OCI-LY1 (cell line): Measurements from ENCODE around the gene ZYG11B.
"Not testable (repeated sequence)": the region's sequence is repeated elsewhere in the genome, so short reads cannot be mapped to it uniquely, and the experiment has no call there.

ENCODE experiments used
- H2AFZ ChIP-seq: fragments of 200-600 bp; sonication (generic), shearing (Covaris generic); 2 replicates; pipeline ENCODE4 v1.6.0; 2014; ENCODE audit warnings: antibody characterized with exemption, mild to moderate bottlenecking, low read length
- H3F3A ChIP-seq: fragments of 200-600 bp; sonication (generic), shearing (Covaris generic); 2 replicates; pipeline ENCODE4 v1.6.0; 2014; ENCODE audit warnings: mild to moderate bottlenecking, antibody characterized with exemption, low read length, moderate library complexity; ENCODE audit not compliant: insufficient read depth
- H3K27ac ChIP-seq: fragments of 200-600 bp; sonication (generic); 2 replicates; pipeline ENCODE4 v1.5.1; 2014; ENCODE audit warnings: low read length, mixed run types, mild to moderate bottlenecking, low read depth; ENCODE audit not compliant: poor library complexity, severe bottlenecking
- H3K27me3 ChIP-seq: fragments of 200-600 bp; sonication (generic); 2 replicates; pipeline ENCODE4 v1.6.0; 2014; ENCODE audit warnings: antibody characterized with exemption, mild to moderate bottlenecking, low read length, moderate library complexity; ENCODE audit not compliant: insufficient read depth
- H3K36me3 ChIP-seq: fragments of 200-600 bp; sonication (generic); 2 replicates; pipeline ENCODE4 v1.6.1; 2014; ENCODE audit warnings: mild to moderate bottlenecking, antibody characterized with exemption, low read length, moderate library complexity, mixed read lengths; ENCODE audit not compliant: insufficient read depth
- H3K4me1 ChIP-seq: fragments of 200-600 bp; sonication (generic); 2 replicates; pipeline ENCODE4 v1.5.1; 2014; ENCODE audit warnings: mild to moderate bottlenecking, low read length, moderate library complexity; ENCODE audit not compliant: insufficient read depth, severe bottlenecking
- H3K4me2 ChIP-seq: fragments of 200-600 bp; sonication (generic), shearing (Covaris generic); 2 replicates; pipeline ENCODE4 v1.6.1; 2014; ENCODE audit warnings: low read length
- H3K4me3 ChIP-seq: fragments of 200-600 bp; sonication (generic); 2 replicates; pipeline ENCODE4 v1.5.1; 2014; ENCODE audit warnings: low read length, low read depth, mild to moderate bottlenecking, mixed read lengths; ENCODE audit not compliant: poor library complexity, severe bottlenecking
- H3K79me2 ChIP-seq: fragments of 200-600 bp; shearing (Covaris generic); 2 replicates; pipeline ENCODE4 v1.6.1; 2016; ENCODE audit warnings: mixed run types, low read length, mixed read lengths; ENCODE audit not compliant: insufficient read depth
- H3K9ac ChIP-seq: fragments of 200-600 bp; sonication (generic), shearing (Covaris generic); 2 replicates; pipeline ENCODE4 v1.6.1; 2014; ENCODE audit warnings: mild to moderate bottlenecking, low read length, mixed read lengths
- H3K9me2 ChIP-seq: fragments of 200-600 bp; sonication (generic), shearing (Covaris generic); 2 replicates; pipeline ENCODE4 v1.6.1; 2014; ENCODE audit warnings: low read depth, mild to moderate bottlenecking, low read length, mixed read lengths
- H3K9me3 ChIP-seq: fragments of 200-600 bp; shearing (Covaris generic); 2 replicates; pipeline ENCODE4 v1.6.1; 2014; ENCODE audit warnings: low read length, mixed read lengths
- H4K20me1 ChIP-seq: fragments of 200-600 bp; sonication (generic), shearing (Covaris generic); 2 replicates; pipeline ENCODE4 v1.6.0; 2016; ENCODE audit warnings: mild to moderate bottlenecking, low read length; ENCODE audit not compliant: insufficient read depth
- EZH2 ChIP-seq: fragments of 200-600 bp; sonication (generic), shearing (Covaris generic); IDR thresholded peaks from 2 replicates; pipeline ENCODE4 v1.8.0; 2017; ENCODE audit warnings: borderline replicate concordance, mixed run types, mild to moderate bottlenecking, antibody characterized with exemption, low read length, moderate library complexity, mixed read lengths
- TF ChIP-seq, protein P1 (sequence below): fragments of 200-600 bp; sonication (generic), shearing (Covaris generic); IDR thresholded peaks from 2 replicates; pipeline ENCODE4 v1.5.1; 2017; ENCODE audit warnings: mild to moderate bottlenecking, antibody characterized with exemption, low read length, moderate library complexity, mixed read lengths

The ZYG11B gene

DNA sequence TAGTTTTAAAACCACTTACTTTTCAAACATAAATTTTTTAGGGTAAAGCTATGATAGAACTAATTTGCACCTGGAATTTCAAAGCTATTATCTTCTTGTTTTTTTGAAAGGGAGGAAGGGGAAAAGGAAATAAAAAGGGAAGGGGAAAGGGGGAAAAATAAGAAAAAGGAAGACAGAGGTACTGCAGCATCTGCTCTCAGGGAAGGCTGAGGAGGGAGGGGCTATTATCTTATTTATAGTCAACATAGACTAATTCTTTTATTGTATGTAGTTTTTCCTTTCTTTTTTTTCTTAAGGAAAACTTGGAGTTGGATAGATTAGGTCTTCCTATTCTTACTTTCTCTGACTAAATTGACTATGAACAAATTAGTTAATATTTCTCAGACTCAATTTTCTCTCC is 74.8 kb downstream of the ZYG11B start:
- no peaks in the 10 kb centered on the region for H3K9me3 ChIP-seq
- no peak overlapping the region for H3K27ac ChIP-seq
- no peak overlapping the region for H3K4me3 ChIP-seq
- H3K27me3 ChIP-seq: no peaks in the 10 kb centered on the region
- TF ChIP-seq, protein P1, sequence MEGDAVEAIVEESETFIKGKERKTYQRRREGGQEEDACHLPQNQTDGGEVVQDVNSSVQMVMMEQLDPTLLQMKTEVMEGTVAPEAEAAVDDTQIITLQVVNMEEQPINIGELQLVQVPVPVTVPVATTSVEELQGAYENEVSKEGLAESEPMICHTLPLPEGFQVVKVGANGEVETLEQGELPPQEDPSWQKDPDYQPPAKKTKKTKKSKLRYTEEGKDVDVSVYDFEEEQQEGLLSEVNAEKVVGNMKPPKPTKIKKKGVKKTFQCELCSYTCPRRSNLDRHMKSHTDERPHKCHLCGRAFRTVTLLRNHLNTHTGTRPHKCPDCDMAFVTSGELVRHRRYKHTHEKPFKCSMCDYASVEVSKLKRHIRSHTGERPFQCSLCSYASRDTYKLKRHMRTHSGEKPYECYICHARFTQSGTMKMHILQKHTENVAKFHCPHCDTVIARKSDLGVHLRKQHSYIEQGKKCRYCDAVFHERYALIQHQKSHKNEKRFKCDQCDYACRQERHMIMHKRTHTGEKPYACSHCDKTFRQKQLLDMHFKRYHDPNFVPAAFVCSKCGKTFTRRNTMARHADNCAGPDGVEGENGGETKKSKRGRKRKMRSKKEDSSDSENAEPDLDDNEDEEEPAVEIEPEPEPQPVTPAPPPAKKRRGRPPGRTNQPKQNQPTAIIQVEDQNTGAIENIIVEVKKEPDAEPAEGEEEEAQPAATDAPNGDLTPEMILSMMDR: no peak
- TF ChIP-seq EZH2: no peak
- no peak overlapping the region for H3K9ac ChIP-seq
- H3K4me2 ChIP-seq: no peak overlapping the region
- H3K36me3 ChIP-seq: peaks cover 9% of the 10 kb centered on the region
- no peaks in the 10 kb centered on the region for H3F3A ChIP-seq
- H3K4me1 ChIP-seq: no peaks in the 10 kb centered on the region
- no peaks in the 10 kb centered on the region for H3K9me2 ChIP-seq
- no peak overlapping the region for H2AFZ ChIP-seq
- H3K79me2 ChIP-seq: no peaks in the 10 kb centered on the region
- no peaks in the 10 kb centered on the region for H4K20me1 ChIP-seq

DNA sequence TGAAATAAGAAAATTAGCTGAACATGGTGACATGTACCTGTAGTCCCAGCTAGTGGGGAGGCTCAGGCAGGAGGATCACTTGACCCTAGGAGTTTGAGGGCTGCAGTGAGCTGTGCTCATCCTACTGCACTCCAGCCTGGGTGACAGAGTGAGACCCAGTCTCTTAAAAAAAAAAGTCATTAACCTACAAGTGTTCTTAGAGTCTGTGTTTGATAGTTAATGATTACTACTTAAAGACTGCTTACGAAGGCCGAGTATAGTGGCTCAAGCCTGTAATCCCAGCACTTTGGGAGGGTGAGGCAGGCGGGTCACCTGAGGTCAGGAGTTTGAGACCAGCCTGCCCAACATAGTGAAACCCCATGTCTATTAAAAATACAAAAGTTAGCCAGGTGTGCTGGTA is 77.8 kb downstream of the ZYG11B start:
- H3K9ac ChIP-seq, H3K4me2 ChIP-seq, H3K9me2 ChIP-seq, H2AFZ ChIP-seq, H3K9me3 ChIP-seq, H3K27ac ChIP-seq, H3F3A ChIP-seq, H3K79me2 ChIP-seq, H4K20me1 ChIP-seq, H3K27me3 ChIP-seq, H3K4me1 ChIP-seq, H3K4me3 ChIP-seq, H3K36me3 ChIP-seq: not testable (repeated sequence)

DNA sequence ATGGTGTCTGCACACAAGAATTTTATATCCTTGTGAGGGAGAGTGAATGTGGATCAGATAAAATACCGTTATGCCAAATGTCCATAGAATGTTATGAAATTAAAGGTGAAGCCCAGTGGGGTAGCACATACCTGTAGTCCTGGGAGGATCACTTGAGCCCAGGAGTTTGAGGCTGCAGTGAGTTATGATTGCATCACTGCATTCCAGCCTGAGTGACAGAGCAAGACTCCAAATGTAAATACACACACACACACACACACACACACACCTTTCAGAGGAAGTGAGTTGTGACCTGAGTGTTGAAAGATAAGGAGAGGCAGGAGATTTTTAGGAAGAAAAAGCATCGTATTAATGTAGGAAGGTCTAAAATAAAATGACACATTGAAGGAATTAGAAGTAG is 88.2 kb downstream of the ZYG11B start:
- H3F3A ChIP-seq: no peaks in the 10 kb centered on the region
- H3K36me3 ChIP-seq: peaks cover 10% of the 10 kb centered on the region
- H3K27me3 ChIP-seq: no peaks in the 10 kb centered on the region
- H3K9me3 ChIP-seq: no peaks in the 10 kb centered on the region
- H3K9me2 ChIP-seq: no peaks in the 10 kb centered on the region
- no peak overlapping the region for H2AFZ ChIP-seq
- no peaks in the 10 kb centered on the region for H4K20me1 ChIP-seq
- H3K4me1 ChIP-seq: no peaks in the 10 kb centered on the region
- H3K4me3 ChIP-seq: no peak overlapping the region
- H3K4me2 ChIP-seq: no peak overlapping the region
- TF ChIP-seq, protein P1: no peak
- TF ChIP-seq EZH2: no peak
- no peak overlapping the region for H3K27ac ChIP-seq
- H3K79me2 ChIP-seq: no peaks in the 10 kb centered on the region
- H3K9ac ChIP-seq: no peak overlapping the region

DNA sequence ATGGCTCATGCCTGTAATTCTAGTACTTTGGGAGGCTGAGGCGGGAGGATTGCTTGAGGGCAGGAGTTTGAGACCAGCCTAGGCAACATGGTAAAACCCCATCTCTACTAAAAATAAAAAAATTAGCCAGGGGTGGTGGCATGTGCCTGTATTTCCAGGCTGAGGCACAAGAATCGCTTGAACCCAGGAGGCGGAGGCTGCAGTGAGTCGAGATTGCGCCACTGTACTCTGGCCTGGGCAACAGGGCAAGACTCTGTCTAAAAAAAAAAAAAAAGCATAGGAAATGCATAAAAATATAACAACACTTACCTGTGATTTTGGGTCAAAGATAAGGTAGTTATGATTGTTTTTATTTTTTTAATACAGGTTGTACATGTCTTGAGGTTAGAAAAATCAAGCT is 94.6 kb downstream of the ZYG11B start:
- not testable (repeated sequence) for H3K36me3 ChIP-seq, H4K20me1 ChIP-seq, H3K27ac ChIP-seq, H3K4me2 ChIP-seq, H3K4me1 ChIP-seq, H3K9ac ChIP-seq, H3K27me3 ChIP-seq, H3K9me3 ChIP-seq, H3K79me2 ChIP-seq, H3F3A ChIP-seq, H3K4me3 ChIP-seq, H2AFZ ChIP-seq, H3K9me2 ChIP-seq
